ENCODE results near the gene SIGLEC1. TPM values are rescaled to one million over a fixed set of nuclear protein-coding genes. Genes with fewer than 3 reads are reported as not detected.

Gene SIGLEC1
- total RNA-seq, 1 donor from 2014 or later: not detected

GRCh38 chr20:3755814-3756480 is 43.5 kb upstream of the SIGLEC1 start:
- TF ChIP-seq, protein P1, sequence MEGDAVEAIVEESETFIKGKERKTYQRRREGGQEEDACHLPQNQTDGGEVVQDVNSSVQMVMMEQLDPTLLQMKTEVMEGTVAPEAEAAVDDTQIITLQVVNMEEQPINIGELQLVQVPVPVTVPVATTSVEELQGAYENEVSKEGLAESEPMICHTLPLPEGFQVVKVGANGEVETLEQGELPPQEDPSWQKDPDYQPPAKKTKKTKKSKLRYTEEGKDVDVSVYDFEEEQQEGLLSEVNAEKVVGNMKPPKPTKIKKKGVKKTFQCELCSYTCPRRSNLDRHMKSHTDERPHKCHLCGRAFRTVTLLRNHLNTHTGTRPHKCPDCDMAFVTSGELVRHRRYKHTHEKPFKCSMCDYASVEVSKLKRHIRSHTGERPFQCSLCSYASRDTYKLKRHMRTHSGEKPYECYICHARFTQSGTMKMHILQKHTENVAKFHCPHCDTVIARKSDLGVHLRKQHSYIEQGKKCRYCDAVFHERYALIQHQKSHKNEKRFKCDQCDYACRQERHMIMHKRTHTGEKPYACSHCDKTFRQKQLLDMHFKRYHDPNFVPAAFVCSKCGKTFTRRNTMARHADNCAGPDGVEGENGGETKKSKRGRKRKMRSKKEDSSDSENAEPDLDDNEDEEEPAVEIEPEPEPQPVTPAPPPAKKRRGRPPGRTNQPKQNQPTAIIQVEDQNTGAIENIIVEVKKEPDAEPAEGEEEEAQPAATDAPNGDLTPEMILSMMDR (conservative IDR thresholded peaks at IDR 0.05; ENCODE audit: low read depth, low read length): no peak
- DNase-seq (ENCODE audit: low read depth): no peak
- no peak overlapping the region for H3K4me3 ChIP-seq (ENCODE audit: low read depth, low read length)

DNA sequence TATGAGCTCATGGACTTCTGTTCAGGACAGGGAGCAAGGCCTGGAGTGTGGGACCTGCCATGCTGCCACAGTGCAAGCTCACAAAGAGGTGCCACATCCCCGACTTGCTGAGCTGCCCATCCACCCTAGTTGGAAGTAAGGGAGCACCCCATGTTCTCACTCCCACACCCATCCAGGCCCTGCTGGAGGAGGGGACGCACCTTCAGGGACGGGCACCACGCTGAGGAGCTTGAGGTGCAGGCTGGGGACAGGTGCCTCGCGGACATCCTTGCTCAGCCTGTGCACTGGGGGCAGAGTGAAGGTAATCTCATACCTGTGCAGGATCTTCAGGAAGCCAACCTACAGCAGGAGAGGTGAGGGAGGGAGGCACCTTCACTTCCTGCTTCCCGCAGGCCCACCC is 42.9 kb upstream of the SIGLEC1 start:
- no peak overlapping the region for H3K4me3 ChIP-seq (ENCODE audit: low read depth, low read length)
- no peak for DNase-seq (ENCODE audit: low read depth)
- TF ChIP-seq, protein P1 (conservative IDR thresholded peaks at IDR 0.05; ENCODE audit: low read depth, low read length): no peak

- no peak overlapping the region for H3K4me3 ChIP-seq (ENCODE audit: low read depth, low read length)
- TF ChIP-seq, protein P1 (conservative IDR thresholded peaks at IDR 0.05; ENCODE audit: low read depth, low read length): no peak
- no peak for DNase-seq (ENCODE audit: low read depth)
Observed at GRCh38 chr20:3754276-3754630, 41.9 kb upstream of the SIGLEC1 start.

DNA sequence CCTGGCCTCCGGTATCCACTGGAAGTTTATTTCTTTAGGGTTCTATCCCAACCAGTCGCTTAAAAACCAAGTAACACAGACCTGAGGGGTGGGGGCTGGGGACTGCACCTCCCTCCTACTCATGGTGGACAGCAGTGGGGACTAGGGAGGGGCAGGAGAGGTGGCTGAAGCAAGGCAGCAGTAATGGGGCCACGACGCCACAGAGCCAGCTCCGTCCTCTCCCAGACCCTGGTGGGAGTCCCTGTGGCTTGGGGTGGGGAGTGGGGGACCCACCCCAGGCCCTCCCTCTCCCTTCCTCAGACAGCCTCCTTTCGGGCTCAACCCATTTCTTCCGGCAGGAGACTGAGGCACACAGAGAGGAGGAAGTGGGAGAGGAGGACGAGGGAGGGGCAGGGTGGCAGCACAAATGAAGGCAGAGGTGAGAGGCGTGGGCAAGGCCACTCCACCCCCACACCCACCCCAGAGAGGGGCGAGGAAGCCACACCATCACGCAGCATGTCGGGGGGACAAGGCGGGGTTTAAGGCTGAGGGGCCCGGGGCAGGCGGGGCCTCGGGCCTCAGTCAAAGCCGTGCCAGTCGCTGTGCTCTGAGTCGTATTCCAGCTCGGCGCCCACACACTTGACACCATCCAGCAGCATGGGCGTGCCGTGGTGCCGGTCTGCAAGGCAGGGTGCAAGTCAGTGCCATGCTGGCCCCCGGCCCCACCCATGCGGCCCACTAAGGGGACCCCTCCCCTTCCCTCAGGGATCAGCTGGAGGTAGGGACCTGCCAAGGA is 41.3 kb upstream of the SIGLEC1 start:
- H3K4me3 ChIP-seq (ENCODE audit: low read depth, low read length): no peak overlapping the region
- TF ChIP-seq, protein P1 (conservative IDR thresholded peaks at IDR 0.05; ENCODE audit: low read depth, low read length): no peak
- DNase-seq (ENCODE audit: low read depth): no peak

DNA sequence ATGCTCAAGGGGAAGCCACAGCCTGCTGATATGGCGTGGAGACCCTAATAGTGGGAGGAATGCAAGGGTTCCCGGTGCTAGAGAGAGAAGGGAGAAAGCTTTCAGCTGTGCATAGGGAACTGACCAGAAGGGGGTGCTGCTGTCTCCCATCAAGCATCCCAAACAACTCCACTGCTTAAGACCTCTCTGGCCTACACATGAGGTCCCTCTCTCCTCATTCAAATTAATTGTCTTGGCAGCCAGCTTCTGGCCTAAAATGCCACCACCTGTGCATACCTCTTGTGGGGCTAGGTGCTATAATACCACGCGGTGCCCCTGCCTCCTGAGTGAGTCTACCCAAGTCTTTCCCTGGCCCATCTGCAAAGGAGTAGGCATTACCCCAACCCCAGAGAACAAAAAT is 40.7 kb upstream of the SIGLEC1 start:
- TF ChIP-seq, protein P1 (conservative IDR thresholded peaks at IDR 0.05; ENCODE audit: low read depth, low read length): peak; percentile 87
- H3K4me3 ChIP-seq (ENCODE audit: low read depth, low read length): no peak overlapping the region
- no peak for DNase-seq (ENCODE audit: low read depth)

DNA sequence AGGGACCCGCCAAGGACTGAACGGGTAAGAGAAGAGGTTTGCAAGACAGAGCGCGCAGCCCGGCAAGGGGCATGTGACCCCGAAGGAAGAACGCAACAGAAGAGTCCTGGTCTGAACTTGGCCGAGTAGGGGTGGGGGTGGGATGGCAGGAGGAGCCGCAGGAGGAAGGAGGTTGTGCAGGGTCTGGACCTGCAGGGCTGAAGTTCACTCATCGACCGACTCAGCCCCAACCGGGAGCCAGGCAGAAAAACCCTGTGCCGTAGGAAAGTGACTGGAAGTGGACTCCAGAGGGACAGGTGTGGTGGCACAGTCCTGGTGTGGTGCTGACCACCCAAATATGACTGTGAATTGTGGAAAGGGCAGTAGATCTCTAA is 40.0 kb upstream of the SIGLEC1 start:
- peak overlapping the region; percentile 43 for H3K4me3 ChIP-seq (ENCODE audit: low read depth, low read length)
- no peak for DNase-seq (ENCODE audit: low read depth)
- TF ChIP-seq, protein P1 (conservative IDR thresholded peaks at IDR 0.05; ENCODE audit: low read depth, low read length): no peak
